Endothelial cell of umbilical vein (primary cell): ENCODE data around the gene CFAP45. TPM values are rescaled to one million over a fixed set of nuclear protein-coding genes. Genes with fewer than 3 reads are reported as not detected.

ENCODE experiments used
- BruUV-seq: library from RNA; stranded (reverse); fragments of 400-500 nt; replicated peaks from 2 replicates; lab custom pipeline; 2021; lab: Mats Ljungman, UMichigan
- CTCF ChIA-PET: fragments of 300-600, 350-600 bp; sonication (Branson Sonifier 250); formaldehyde crosslinking; loops from one replicate; lab custom pipeline; 2021; ENCODE audit warnings: antibody characterized with exemption, inconsistent platforms; lab: Charles Lee
- POLR2A ChIA-PET: fragments of 300-600, 350-600 bp; sonication (Branson Sonifier 250); formaldehyde crosslinking; loops from one replicate; lab custom pipeline; 2021; ENCODE audit warnings: antibody characterized with exemption, inconsistent platforms; lab: Charles Lee
- DNase-seq: peaks from one replicate; pipeline ENCODE4 v3.0.0-alpha.2; 2011; ENCODE audit warnings: low read depth, low spot score
- FAIRE-seq: peaks from 2 replicates; lab custom pipeline; 2011; peaks lifted over from hg19 to GRCh38; lab: Jason Lieb, UNC
- H2AFZ ChIP-seq: 2 replicates; pipeline ENCODE4 v1.6.0; 2012; ENCODE audit warnings: low read depth, low read length, control low read depth, inconsistent platforms
- H3K27ac ChIP-seq: 2 replicates; pipeline ENCODE4 v1.5.1; 2011; ENCODE audit warnings: low read depth, mild to moderate bottlenecking, control low read depth, low read length, moderate library complexity; ENCODE audit not compliant: insufficient read depth
- H3K27me3 ChIP-seq, 2 experiments: 2 replicates each; pipeline versions ENCODE4 v1.6.0 to v1.6.1; 2011; ENCODE audit warnings: low read length in 2 of 2, mixed read lengths in 1 of 2; ENCODE audit not compliant: control insufficient read depth in 2 of 2, insufficient read depth in 2 of 2
- H3K36me3 ChIP-seq, 2 experiments: 2 replicates in 1 of 2; 3 replicates in 1 of 2; pipeline ENCODE4 v1.5.1; 2011; ENCODE audit warnings: low read length in 2 of 2, mild to moderate bottlenecking in 1 of 2, moderate library complexity in 1 of 2; ENCODE audit not compliant: control insufficient read depth in 2 of 2, insufficient read depth in 2 of 2; ENCODE audit errors: extremely low read depth in 1 of 2
- H3K4me1 ChIP-seq: 3 replicates; pipeline ENCODE4 v1.5.1; 2011; ENCODE audit warnings: mild to moderate bottlenecking, low read length; ENCODE audit not compliant: control insufficient read depth, insufficient read depth; ENCODE audit errors: extremely low read depth
- H3K4me2 ChIP-seq: 2 replicates; pipeline ENCODE4 v1.6.1; 2011; ENCODE audit warnings: low read length, control low read depth, mixed read lengths; ENCODE audit not compliant: insufficient read depth
- H3K4me3 ChIP-seq, 3 experiments: fragments of 200-600 bp in 1 of 3; sonication (generic), shearing (Covaris generic) in 1 of 3; replicated peaks in 1 of 3; 2 replicates each; pipeline ENCODE4 v1.5.1; 2011 to 2016; ENCODE audit warnings: control low read depth in 3 of 3, low read length in 3 of 3, mild to moderate bottlenecking in 2 of 3, inconsistent platforms in 1 of 3, low read depth in 1 of 3, moderate library complexity in 1 of 3; ENCODE audit not compliant: insufficient read depth in 1 of 3
- H3K79me2 ChIP-seq: 2 replicates; pipeline ENCODE4 v1.6.0; 2012; ENCODE audit warnings: low read length, inconsistent platforms; ENCODE audit not compliant: control insufficient read depth, insufficient read depth
- H3K9ac ChIP-seq: replicated peaks from 2 replicates; pipeline ENCODE3; 2011; ENCODE audit warnings: low read length, control low read depth; ENCODE audit not compliant: insufficient read depth; ENCODE audit errors: extremely low read depth
- H3K9me1 ChIP-seq: replicated peaks from 3 replicates; pipeline ENCODE4 v1.6.0; 2011; ENCODE audit warnings: mild to moderate bottlenecking, low read length; ENCODE audit not compliant: control insufficient read depth, insufficient read depth; ENCODE audit errors: extremely low read depth
- H3K9me3 ChIP-seq: replicated peaks from 2 replicates; pipeline ENCODE4 v1.5.1; 2012; ENCODE audit warnings: low read length, inconsistent platforms; ENCODE audit not compliant: control insufficient read depth, insufficient read depth
- H4K20me1 ChIP-seq: replicated peaks from 2 replicates; pipeline ENCODE3; 2011; ENCODE audit warnings: mild to moderate bottlenecking, low read length; ENCODE audit not compliant: control insufficient read depth, insufficient read depth; ENCODE audit errors: extremely low read depth
- CTCF ChIP-seq, 2 donors: IDR thresholded peaks; 1 replicate in 1 of 2; 2 replicates in 1 of 2; pipeline ENCODE4 v1.5.1; 2011; ENCODE audit warnings: low read length in 2 of 2, mild to moderate bottlenecking in 2 of 2, moderate library complexity in 2 of 2, control low read depth in 1 of 2, inconsistent platforms in 1 of 2, low read depth in 1 of 2; ENCODE audit not compliant: insufficient read depth in 1 of 2; ENCODE audit errors: extremely low read depth in 1 of 2
- EZH2 ChIP-seq: IDR thresholded peaks from 2 replicates; pipeline ENCODE4 v1.6.1; 2012; ENCODE audit warnings: borderline replicate concordance, low read depth, mild to moderate bottlenecking, moderate library complexity, low read length, inconsistent platforms; ENCODE audit not compliant: severe bottlenecking
- FOS ChIP-seq: IDR thresholded peaks from 2 replicates; pipeline ENCODE4 v1.6.1; 2011; ENCODE audit warnings: mild to moderate bottlenecking, low read length, moderate library complexity, borderline replicate concordance; ENCODE audit not compliant: insufficient read depth
- GATA2 ChIP-seq: IDR thresholded peaks from 2 replicates; pipeline ENCODE4 v1.7.0; 2011; ENCODE audit warnings: low read depth, mild to moderate bottlenecking, moderate library complexity, mixed read lengths, low read length; ENCODE audit not compliant: insufficient read length, insufficient read depth
- MYC ChIP-seq: IDR thresholded peaks from one replicate; pipeline ENCODE4 v1.6.1; 2011; ENCODE audit warnings: mild to moderate bottlenecking, low read depth, low read length
- POLR2A ChIP-seq: IDR thresholded peaks from 2 replicates; pipeline ENCODE4 v1.6.1; 2012; ENCODE audit warnings: low read depth, mild to moderate bottlenecking, control low read depth, low read length
- POLR2AphosphoS5 ChIP-seq: IDR thresholded peaks from 2 replicates; pipeline ENCODE4 v1.6.1; 2012; ENCODE audit warnings: low read depth, mild to moderate bottlenecking, control low read depth, low read length, moderate library complexity; ENCODE audit not compliant: insufficient read depth
- dilution Hi-C: fragments of 300-500 bp; cut with MboI; formaldehyde crosslinking; loops from one replicate; pipeline ENCODE4 v1.15.0; 2019; ENCODE audit warnings: low sequenced_read_pairs; ENCODE audit not compliant: extremely low pct_ligation_motif_present
- intact Hi-C: fragments of 100-400 bp; cut with micrococcal nuclease; formaldehyde crosslinking; loops from one replicate; pipeline ENCODE4 v1.10.0; 2022
- polyA plus RNA-seq, 4 experiments: library from polyadenylated mRNA; depleted of rRNA in 3 of 4; stranded (reverse) in 3 of 4; unstranded in 1 of 4; fragments of >200 nt; gene quantifications; 2 replicates each; pipeline versions ENCODE4 v1.2.1 to v1.2.3, GENCODE V29; 2011 to 2012; ENCODE audit warnings: missing spikeins in 1 of 4
- total RNA-seq: library from RNA; stranded (reverse); gene quantifications from 2 replicates; pipeline ENCODE4 v1.2.3, GENCODE V29; 2021

Gene CFAP45
- total and polyA plus RNA-seq, 2 donors (not counting 3 experiments of a cell fraction or from before 2014, with no cell fraction given) = 0.25 to 2.5 TPM

- Histone ChIP-seq H3K9me1 (no peaks in the 10 kb centered on the region), H3K4me1 (peaks cover under 1% of the 10 kb centered on the region), H3K9me3 (no peaks in the 10 kb centered on the region), H2AFZ (no peak overlapping the region), H3K4me2 (no peak overlapping the region), H3K79me2 (no peaks in the 10 kb centered on the region), H3K9ac (no peak overlapping the region), H4K20me1 (no peaks in the 10 kb centered on the region), H3K27me3 (peaks cover 15 to 19% of the 10 kb centered on the region in 2 experiments), H3K36me3 (no peaks in the 10 kb centered on the region), H3K4me3 (no peak overlapping the region), H3K27ac (no peak overlapping the region)
- FAIRE-seq = no peak
- intact Hi-C loops (no loop called here), dilution Hi-C loops (no loop called here)
- ChIA-PET CTCF (interaction anchor here (1.1 to 13.3 kb wide), 5 partner anchors 15 to 141 kb away, joined by 3 to 169 read pairs (median 4); partner anchors contain the start of gene TAGLN2), POLR2A (no interaction called here)
- no peak for DNase-seq
- BruUV-seq = no TSS peak
- TF ChIP-seq MYC (no peak), POLR2A (no peak), CTCF (IDR thresholded peaks at IDR 0.05; ENCODE audit: extremely low read depth in 1 of 2, insufficient read depth in 1 of 2, low read depth in 1 of 2, low read length in 2 of 2) (no peak), FOS (no peak), EZH2 (no peak), POLR2AphosphoS5 (no peak), GATA2 (no peak)
These were observed 40.1 kb upstream of the CFAP45 start for GRCh38 chr1:159940006-159940620.
